Measurements from ENCODE around the gene CPNE7. TPM values are rescaled to one million over a fixed set of nuclear protein-coding genes. Genes with fewer than 3 reads are reported as not detected.

The CPNE7 gene
- total RNA-seq, 3 donors from 2014 or later (not counting 1 experiment from before 2014, with no cell fraction given) = 1.1 to 1.8 (median 1.2) TPM

GRCh38 chr16:89606006-89606405 is 30.4 kb downstream of the CPNE7 start:
- H3K27me3 ChIP-seq (ENCODE audit: control insufficient read depth, insufficient read depth, low read length) = no peaks in the 10 kb centered on the region
- DNase-seq (no peak), ATAC-seq (no peak)
- Mint-ChIP-seq H3K9me3 (no peaks in the 10 kb centered on the region), H3K36me3 (no peaks in the 10 kb centered on the region), H3K27ac (no peak overlapping the region), H3K4me3 (no peak overlapping the region), H3K27me3 (ENCODE audit: low read depth in 2 of 2) (peaks cover 0 to 2% of the 10 kb centered on the region in 2 donors), H3K4me1 (peaks cover 7 to 15% of the 10 kb centered on the region in 2 donors)
- WGBS (ENCODE audit: insufficient coverage) = 88% methylated on average over 9 of the region's 9 CpGs
- H3K36me3 ChIP-seq (ENCODE audit: control insufficient read depth, insufficient read depth, low read length) = no peaks in the 10 kb centered on the region
- intact Hi-C loops (cut with micrococcal nuclease) = no loop called here
- no peak for TF ChIP-seq CTCF (IDR thresholded peaks at IDR 0.05)
- H3K9me3 ChIP-seq (ENCODE audit: control insufficient read depth, insufficient read depth, low read length) = no peaks in the 10 kb centered on the region
- no peak overlapping the region for H3K27ac ChIP-seq (ENCODE audit: low read length)
- peaks cover 16% of the 10 kb centered on the region for H3K4me1 ChIP-seq (ENCODE audit: control insufficient read depth, insufficient read depth, low read length)
- no peak overlapping the region for H3K4me3 ChIP-seq (ENCODE audit: low read length)

GRCh38 chr16:89607453-89607852 is 31.9 kb downstream of the CPNE7 start:
- 81% methylated on average over 9 of the region's 9 CpGs for WGBS (ENCODE audit: insufficient coverage)
- Mint-ChIP-seq H3K27ac (no peak overlapping the region), H3K9me3 (no peaks in the 10 kb centered on the region), H3K27me3 (ENCODE audit: low read depth in 2 of 2) (peaks cover 0 to 3% of the 10 kb centered on the region in 2 donors), H3K36me3 (no peaks in the 10 kb centered on the region), H3K4me3 (no peak overlapping the region), H3K4me1 (peaks cover 7 to 8% of the 10 kb centered on the region in 2 donors)
- Histone ChIP-seq H3K27me3 (ENCODE audit: control insufficient read depth, insufficient read depth, low read length) (no peaks in the 10 kb centered on the region), H3K9me3 (ENCODE audit: control insufficient read depth, insufficient read depth, low read length) (no peaks in the 10 kb centered on the region), H3K36me3 (ENCODE audit: control insufficient read depth, insufficient read depth, low read length) (no peaks in the 10 kb centered on the region), H3K4me3 (ENCODE audit: low read length) (no peak overlapping the region), H3K4me1 (ENCODE audit: control insufficient read depth, insufficient read depth, low read length) (peaks cover 8% of the 10 kb centered on the region), H3K27ac (ENCODE audit: low read length) (no peak overlapping the region)
- no peak for TF ChIP-seq CTCF (IDR thresholded peaks at IDR 0.05)
- no peak for DNase-seq
- no peak for ATAC-seq
- intact Hi-C loops (cut with micrococcal nuclease) = no loop called here

- 85% methylated on average over 32 of the region's 32 CpGs for WGBS (ENCODE audit: insufficient coverage)
- no peak for ATAC-seq
- intact Hi-C loops (cut with micrococcal nuclease) = no loop called here
- H3K9me3 ChIP-seq (ENCODE audit: control insufficient read depth, insufficient read depth, low read length) = no peaks in the 10 kb centered on the region
- H3K4me3 ChIP-seq (ENCODE audit: low read length) = no peak overlapping the region
- DNase-seq = no peak
- Mint-ChIP-seq H3K36me3 (no peaks in the 10 kb centered on the region), H3K9me3 (no peaks in the 10 kb centered on the region), H3K4me1 (peaks cover under 1 to 1% of the 10 kb centered on the region in 2 donors), H3K27me3 (ENCODE audit: low read depth in 2 of 2) (peaks cover 0 to 7% of the 10 kb centered on the region in 2 donors), H3K27ac (no peak overlapping the region), H3K4me3 (no peak overlapping the region)
- no peak for TF ChIP-seq CTCF (IDR thresholded peaks at IDR 0.05)
- no peaks in the 10 kb centered on the region for H3K36me3 ChIP-seq (ENCODE audit: control insufficient read depth, insufficient read depth, low read length)
- no peak overlapping the region for H3K27ac ChIP-seq (ENCODE audit: low read length)
- no peaks in the 10 kb centered on the region for H3K27me3 ChIP-seq (ENCODE audit: control insufficient read depth, insufficient read depth, low read length)
- H3K4me1 ChIP-seq (ENCODE audit: control insufficient read depth, insufficient read depth, low read length) = peaks cover 1% of the 10 kb centered on the region
Measured at GRCh38 chr16:89607937-89608740, 32.6 kb downstream of the CPNE7 start.

GRCh38 chr16:89610108-89610453 is 34.5 kb downstream of the CPNE7 start:
- no peak for ATAC-seq
- Histone ChIP-seq H3K4me1 (ENCODE audit: control insufficient read depth, insufficient read depth, low read length) (peaks cover under 1% of the 10 kb centered on the region), H3K4me3 (ENCODE audit: low read length) (no peak overlapping the region), H3K36me3 (ENCODE audit: control insufficient read depth, insufficient read depth, low read length) (no peaks in the 10 kb centered on the region), H3K9me3 (ENCODE audit: control insufficient read depth, insufficient read depth, low read length) (no peaks in the 10 kb centered on the region), H3K27me3 (ENCODE audit: control insufficient read depth, insufficient read depth, low read length) (no peaks in the 10 kb centered on the region), H3K27ac (ENCODE audit: low read length) (no peak overlapping the region)
- no peak for TF ChIP-seq CTCF (IDR thresholded peaks at IDR 0.05)
- DNase-seq = no peak
- intact Hi-C loops (cut with micrococcal nuclease) = no loop called here
- Mint-ChIP-seq H3K4me3 (no peak overlapping the region), H3K27ac (no peak overlapping the region), H3K27me3 (ENCODE audit: low read depth in 2 of 2) (peaks cover 0 to 7% of the 10 kb centered on the region in 2 donors), H3K4me1 (no peaks in the 10 kb centered on the region), H3K9me3 (no peaks in the 10 kb centered on the region), H3K36me3 (no peaks in the 10 kb centered on the region)
- WGBS (ENCODE audit: insufficient coverage) = 43% methylated on average over 1 of the region's 1 CpG

Measured in natural killer cell (primary cell).